ENCODE results near the gene MACO1. TPM values are rescaled to one million over a fixed set of nuclear protein-coding genes. Genes with fewer than 3 reads are reported as not detected.

MACO1 gene
- total and polyA plus RNA-seq, 9 of the 15 experiments (the other 6 are each of a cell fraction or from before 2014, with no cell fraction given): 4.6 to 28.4 (median 21.7) TPM

GRCh38 chr1:25428475-25429166, 2.1 kb upstream of the MACO1 start (continued):
- TF ChIP-seq TBP (optimal IDR thresholded peaks at IDR 0.05; ENCODE audit: low read depth, low read length) (peak; percentile 20), RCOR1 (IDR thresholded peaks at IDR 0.05; ENCODE audit: borderline replicate concordance in 1 of 2, low read depth in 2 of 2, low read length in 2 of 2) (peak in 1 of 2 experiments; percentile 82; a peak in 1 of 4 replicates), DEAF1 (CRISPR knock-in tag; IDR thresholded peaks at IDR 0.05) (no peak), ZBTB8A (IDR thresholded peaks at IDR 0.05; ENCODE audit: partially characterized antibody) (no peak), JUND (IDR thresholded peaks at IDR 0.05; ENCODE audit: borderline replicate concordance, low read depth, low read length) (no peak), JUND (tag; IDR thresholded peaks at IDR 0.05; ENCODE audit: borderline replicate concordance, low read depth, low read length) (peak; percentile 24; the same call in 1 of the 3 replicates), ZNF324 (CRISPR knock-in tag; IDR thresholded peaks at IDR 0.05) (no peak), ARID3A (IDR thresholded peaks at IDR 0.05; ENCODE audit: borderline replicate concordance, low read depth, low read length) (no peak), CBFA2T3 (IDR thresholded peaks at IDR 0.05) (peak; percentile 68), POLR2H (tag; IDR thresholded peaks at IDR 0.05; ENCODE audit: low read depth) (no peak), DNMT1 (IDR thresholded peaks at IDR 0.05) (no peak), GATAD2B (IDR thresholded peaks at IDR 0.05; ENCODE audit: borderline replicate concordance) (no peak), KLF6 (CRISPR knock-in tag; IDR thresholded peaks at IDR 0.05; ENCODE audit: borderline replicate concordance) (no peak), JUNB (CRISPR knock-in tag; conservative IDR thresholded peaks at IDR 0.05) (no peak), C11orf30 (IDR thresholded peaks at IDR 0.05; ENCODE audit: low read depth) (no peak), ARID2 (IDR thresholded peaks at IDR 0.05) (no peak), NCOR1 (IDR thresholded peaks at IDR 0.05) (peak; percentile 24; the same call in 1 of the 2 replicates), POLR2B (IDR thresholded peaks at IDR 0.05; ENCODE audit: low read depth, partially characterized antibody) (peak; percentile 59), TEAD1 (CRISPR knock-in tag; IDR thresholded peaks at IDR 0.05) (0 out of 4 replicates have a peak, but pooled peaks of 1 of the 2 experiments have one; percentile 8)
- TF ChIP-seq, protein P1, sequence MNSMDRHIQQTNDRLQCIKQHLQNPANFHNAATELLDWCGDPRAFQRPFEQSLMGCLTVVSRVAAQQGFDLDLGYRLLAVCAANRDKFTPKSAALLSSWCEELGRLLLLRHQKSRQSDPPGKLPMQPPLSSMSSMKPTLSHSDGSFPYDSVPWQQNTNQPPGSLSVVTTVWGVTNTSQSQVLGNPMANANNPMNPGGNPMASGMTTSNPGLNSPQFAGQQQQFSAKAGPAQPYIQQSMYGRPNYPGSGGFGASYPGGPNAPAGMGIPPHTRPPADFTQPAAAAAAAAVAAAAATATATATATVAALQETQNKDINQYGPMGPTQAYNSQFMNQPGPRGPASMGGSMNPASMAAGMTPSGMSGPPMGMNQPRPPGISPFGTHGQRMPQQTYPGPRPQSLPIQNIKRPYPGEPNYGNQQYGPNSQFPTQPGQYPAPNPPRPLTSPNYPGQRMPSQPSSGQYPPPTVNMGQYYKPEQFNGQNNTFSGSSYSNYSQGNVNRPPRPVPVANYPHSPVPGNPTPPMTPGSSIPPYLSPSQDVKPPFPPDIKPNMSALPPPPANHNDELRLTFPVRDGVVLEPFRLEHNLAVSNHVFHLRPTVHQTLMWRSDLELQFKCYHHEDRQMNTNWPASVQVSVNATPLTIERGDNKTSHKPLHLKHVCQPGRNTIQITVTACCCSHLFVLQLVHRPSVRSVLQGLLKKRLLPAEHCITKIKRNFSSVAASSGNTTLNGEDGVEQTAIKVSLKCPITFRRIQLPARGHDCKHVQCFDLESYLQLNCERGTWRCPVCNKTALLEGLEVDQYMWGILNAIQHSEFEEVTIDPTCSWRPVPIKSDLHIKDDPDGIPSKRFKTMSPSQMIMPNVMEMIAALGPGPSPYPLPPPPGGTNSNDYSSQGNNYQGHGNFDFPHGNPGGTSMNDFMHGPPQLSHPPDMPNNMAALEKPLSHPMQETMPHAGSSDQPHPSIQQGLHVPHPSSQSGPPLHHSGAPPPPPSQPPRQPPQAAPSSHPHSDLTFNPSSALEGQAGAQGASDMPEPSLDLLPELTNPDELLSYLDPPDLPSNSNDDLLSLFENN (IDR thresholded peaks at IDR 0.05; ENCODE audit: low read depth in 2 of 2, low read length in 2 of 2): no peak

All from K562 (cell line).